Measurements from ENCODE around the gene ABHD2.

- TF ChIP-seq CTCF (conservative IDR thresholded peaks at IDR 0.05; ENCODE audit: low read depth, low read length), result no peak
- TF ChIP-seq EZH2 (IDR thresholded peaks at IDR 0.05; ENCODE audit: borderline replicate concordance, low read depth, low read length, poor library complexity, severe bottlenecking), result no peak
Measured at GRCh38 chr15:89052474-89052873, 35.8 kb upstream of the ABHD2 start.
